DND-41 (cell line): ENCODE results near the gene ATXN1.

Experiments
- CTCF ChIP-seq: IDR thresholded peaks from 2 replicates; pipeline ENCODE4 v1.5.1; 2012; ENCODE audit warnings: borderline replicate concordance, low read length, moderate library complexity, mild to moderate bottlenecking; ENCODE audit not compliant: poor library complexity, severe bottlenecking; ENCODE audit errors: extremely low read depth
- EZH2 ChIP-seq: IDR thresholded peaks from 3 replicates; pipeline ENCODE4 v1.6.1; 2012; ENCODE audit warnings: borderline replicate concordance, low read depth, mild to moderate bottlenecking, moderate library complexity, low read length, inconsistent platforms; ENCODE audit not compliant: severe bottlenecking

GRCh38 chr6:16575655-16576054 is 185.6 kb downstream of the ATXN1 start:
- no peak for TF ChIP-seq EZH2
- no peak for TF ChIP-seq CTCF
